Vagina (tissue), 2 donors: Measurements from ENCODE around the gene CCNL1. TPM values are rescaled to one million over a fixed set of nuclear protein-coding genes. Genes with fewer than 3 reads are reported as not detected.
"Not testable (repeated sequence)": the region's sequence is repeated elsewhere in the genome, so short reads cannot be mapped to it uniquely, and the experiment has no call there.

ENCODE experiments used
- DNase-seq, 2 donors: peaks; one replicate each; pipeline ENCODE4 v3.0.0-alpha.2; 2017; ENCODE audit errors: extremely low spot score in 2 of 2
- H3K27ac ChIP-seq: fragments of 200-600 bp; sonication (generic); one replicate; pipeline ENCODE4 v1.5.1; 2019
- H3K27me3 ChIP-seq: fragments of 200-600 bp; sonication (generic); one replicate; pipeline ENCODE4 v1.5.1; 2019
- H3K36me3 ChIP-seq, 2 donors: fragments of 200-600 bp; sonication (generic); one replicate each; pipeline ENCODE4 v1.5.1; 2017 to 2019
- H3K4me1 ChIP-seq: fragments of 200-600 bp; sonication (generic); one replicate; pipeline ENCODE4 v1.5.1; 2019
- H3K4me3 ChIP-seq, 2 donors: fragments of 200-600 bp; sonication (generic); 1 replicate in 1 of 2; 2 replicates in 1 of 2; pipeline ENCODE4 v1.5.1; 2016 to 2019
- H3K9me3 ChIP-seq: fragments of 200-600 bp; sonication (generic); one replicate; pipeline ENCODE4 v1.5.1; 2019
- CTCF ChIP-seq, 3 experiments: fragments of 450-650 bp in 2 of 3; fragments of 200-600 bp in 1 of 3; sonication (generic) in 1 of 3; IDR thresholded peaks; one replicate each; pipeline ENCODE4 v1.5.1; 2017 to 2019; ENCODE audit warnings: antibody characterized with exemption in 3 of 3, mild to moderate bottlenecking in 2 of 3, moderate library complexity in 2 of 3
- POLR2A ChIP-seq, 2 donors: fragments of 450-650 bp; IDR thresholded peaks; one replicate each; pipeline ENCODE4 v1.6.1; 2017; ENCODE audit warnings: antibody characterized with exemption in 2 of 2, mild to moderate bottlenecking in 2 of 2, moderate library complexity in 2 of 2
- POLR2AphosphoS5 ChIP-seq, 2 donors: sonication (generic); formaldehyde crosslinking; IDR thresholded peaks; one replicate each; pipeline ENCODE4 v1.9.0; 2017; ENCODE audit warnings: antibody characterized with exemption in 2 of 2, mild to moderate bottlenecking in 2 of 2, low read depth in 1 of 2; ENCODE audit not compliant: insufficient read depth in 1 of 2
- intact Hi-C: fragments of 100-400 bp; cut with DNase I; formaldehyde crosslinking; loops from one replicate; pipeline ENCODE4 v1.15.1; 2023
- total RNA-seq: library from RNA; depleted of rRNA; stranded (reverse); fragments of >200 nt; gene quantifications from one replicate; pipeline ENCODE4 v1.2.3, GENCODE V29; 2016

CCNL1 gene
- total RNA-seq, 1 donor from 2014 or later = 269 TPM

- TF ChIP-seq POLR2AphosphoS5 (IDR thresholded peaks at IDR 0.05; ENCODE audit: insufficient read depth in 1 of 2, low read depth in 1 of 2) (no peak), POLR2A (IDR thresholded peaks at IDR 0.05) (no peak), CTCF (IDR thresholded peaks at IDR 0.05) (no peak)
- intact Hi-C loops = no loop called here
- DNase-seq = no peak
- no peaks in the 10 kb centered on the region for H3K9me3 ChIP-seq
- H3K4me3 ChIP-seq = no peak overlapping the region
- H3K27me3 ChIP-seq = no peaks in the 10 kb centered on the region
- no peaks in the 10 kb centered on the region for H3K4me1 ChIP-seq
- H3K36me3 ChIP-seq = peaks cover 0 to 11% of the 10 kb centered on the region in 2 donors
- H3K27ac ChIP-seq = no peak overlapping the region
Observed at GRCh38 chr3:157182879-157183278, 22.9 kb upstream of the CCNL1 start.

GRCh38 chr3:157180262-157180661 is 20.3 kb upstream of the CCNL1 start:
- H3K4me1 ChIP-seq = peaks cover 9% of the 10 kb centered on the region
- intact Hi-C loops = no loop called here
- H3K36me3 ChIP-seq = peaks cover 0 to 7% of the 10 kb centered on the region in 2 donors
- TF ChIP-seq POLR2AphosphoS5 (IDR thresholded peaks at IDR 0.05; ENCODE audit: insufficient read depth in 1 of 2, low read depth in 1 of 2) (no peak), POLR2A (IDR thresholded peaks at IDR 0.05) (no peak), CTCF (IDR thresholded peaks at IDR 0.05) (no peak)
- H3K9me3 ChIP-seq = no peaks in the 10 kb centered on the region
- H3K4me3 ChIP-seq = no peak overlapping the region
- no peak overlapping the region for H3K27ac ChIP-seq
- no peaks in the 10 kb centered on the region for H3K27me3 ChIP-seq
- no peak for DNase-seq

- Histone ChIP-seq H3K27ac (no peak overlapping the region), H3K4me1 (peaks cover 9% of the 10 kb centered on the region), H3K9me3 (no peaks in the 10 kb centered on the region), H3K4me3 (no peak overlapping the region), H3K36me3 (peaks cover 0 to 1% of the 10 kb centered on the region in 2 donors), H3K27me3 (no peaks in the 10 kb centered on the region)
- TF ChIP-seq POLR2AphosphoS5 (IDR thresholded peaks at IDR 0.05; ENCODE audit: insufficient read depth in 1 of 2, low read depth in 1 of 2) (no peak), CTCF (IDR thresholded peaks at IDR 0.05) (no peak), POLR2A (IDR thresholded peaks at IDR 0.05) (no peak)
- no peak for DNase-seq
- intact Hi-C loops = no loop called here
Observed at GRCh38 chr3:157179365-157179803, 19.4 kb upstream of the CCNL1 start.

GRCh38 chr3:157178503-157179364 is 18.8 kb upstream of the CCNL1 start:
- H3K36me3 ChIP-seq, intact Hi-C loops: not testable (repeated sequence)

GRCh38 chr3:157177801-157178453 is 18.0 kb upstream of the CCNL1 start:
- peaks cover 14% of the 10 kb centered on the region for H3K4me1 ChIP-seq
- H3K27me3 ChIP-seq, intact Hi-C loops, H3K9me3 ChIP-seq, H3K4me3 ChIP-seq, DNase-seq, H3K27ac ChIP-seq, H3K36me3 ChIP-seq: not testable (repeated sequence)

More at GRCh38 chr3:157178503-157179364, 18.8 kb upstream of the CCNL1 start:
- peaks cover 14% of the 10 kb centered on the region for H3K4me1 ChIP-seq
- not testable (repeated sequence) for H3K27ac ChIP-seq, DNase-seq, H3K27me3 ChIP-seq, H3K9me3 ChIP-seq, H3K4me3 ChIP-seq

- Histone ChIP-seq H3K4me3 (no peak overlapping the region), H3K4me1 (peaks cover 14% of the 10 kb centered on the region), H3K27me3 (no peaks in the 10 kb centered on the region), H3K36me3 (no peaks in the 10 kb centered on the region), H3K9me3 (no peaks in the 10 kb centered on the region), H3K27ac (no peak overlapping the region)
- intact Hi-C loops = no loop called here
- no peak for DNase-seq
- no peak for TF ChIP-seq CTCF (IDR thresholded peaks at IDR 0.05)
- TF ChIP-seq POLR2A (IDR thresholded peaks at IDR 0.05) = no peak
- no peak for TF ChIP-seq POLR2AphosphoS5 (IDR thresholded peaks at IDR 0.05; ENCODE audit: insufficient read depth in 1 of 2, low read depth in 1 of 2)
Observed at GRCh38 chr3:157176934-157177333, 17.0 kb upstream of the CCNL1 start.
